Camera-type eye (tissue), 1 donor: ENCODE measurements around the gene COL2A1. TPM values are rescaled to one million over a fixed set of nuclear protein-coding genes. Genes with fewer than 3 reads are reported as not detected.

Experiments used
- total RNA-seq: library from RNA; depleted of rRNA; stranded (reverse); fragments of >200 nt; gene quantifications from one replicate; pipeline ENCODE4 v1.2.3, GENCODE V29; 2014

Gene COL2A1
- total RNA-seq: 150 TPM

GRCh38 chr12:48004053-48004941, at the start of gene COL2A1:
TSS of gene COL2A1 (minus strand) at chr12:48004476. CDS start at chr12:48004321, 155 bp downstream.

GRCh38 chr12:47963340-47964040, 40.8 kb downstream of the COL2A1 start, which contains the start of gene TMEM106C:
TSS of gene TMEM106C (plus strand) at chr12:47963596. CDS start at chr12:47964237, 641 bp downstream.

Other genes starting within 250 kb of the COL2A1 start
- gene RAPGEF3, start 245.6 kb downstream of the COL2A1 start, total RNA-seq: 13.6 TPM
- 17.2 TPM for gene SLC48A1, start 231.2 kb downstream of the COL2A1 start, total RNA-seq
- gene HDAC7, start 184.6 kb downstream of the COL2A1 start, total RNA-seq: 35.2 TPM
- 0.88 TPM for gene VDR, start 99.5 kb downstream of the COL2A1 start, total RNA-seq
- gene TMEM106C, start 40.9 kb downstream of the COL2A1 start, total RNA-seq: 108 TPM
- gene SENP1, start 101.6 kb upstream of the COL2A1 start, total RNA-seq: 30.0 TPM
- gene PFKM, start 114.9 kb upstream of the COL2A1 start, total RNA-seq: 135 TPM
- gene ASB8, start 153.0 kb upstream of the COL2A1 start, total RNA-seq: 44.0 TPM
- 4.4 TPM for gene CCDC184, start 179.2 kb upstream of the COL2A1 start, total RNA-seq
- gene OR10AD1, start 198.8 kb upstream of the COL2A1 start, total RNA-seq: not detected